Lung microvascular endothelial cell (primary cell): Measurements from ENCODE around the gene RLBP1. TPM values are rescaled to one million over a fixed set of nuclear protein-coding genes. Genes with fewer than 3 reads are reported as not detected.

Experiments used
- DNase-seq, 2 donors: peaks; one replicate each; pipeline versions ENCODE4 v3.0.0 to v3.0.0-alpha.2; 2010; ENCODE audit warnings: low read depth in 2 of 2
- total RNA-seq: library from RNA; depleted of rRNA; stranded (reverse); fragments of >200 nt; gene quantifications from 2 replicates; pipeline ENCODE4 v1.2.1, GENCODE V29; 2014

Gene RLBP1
- total RNA-seq, 1 donor from 2014 or later = not detected

DNA sequence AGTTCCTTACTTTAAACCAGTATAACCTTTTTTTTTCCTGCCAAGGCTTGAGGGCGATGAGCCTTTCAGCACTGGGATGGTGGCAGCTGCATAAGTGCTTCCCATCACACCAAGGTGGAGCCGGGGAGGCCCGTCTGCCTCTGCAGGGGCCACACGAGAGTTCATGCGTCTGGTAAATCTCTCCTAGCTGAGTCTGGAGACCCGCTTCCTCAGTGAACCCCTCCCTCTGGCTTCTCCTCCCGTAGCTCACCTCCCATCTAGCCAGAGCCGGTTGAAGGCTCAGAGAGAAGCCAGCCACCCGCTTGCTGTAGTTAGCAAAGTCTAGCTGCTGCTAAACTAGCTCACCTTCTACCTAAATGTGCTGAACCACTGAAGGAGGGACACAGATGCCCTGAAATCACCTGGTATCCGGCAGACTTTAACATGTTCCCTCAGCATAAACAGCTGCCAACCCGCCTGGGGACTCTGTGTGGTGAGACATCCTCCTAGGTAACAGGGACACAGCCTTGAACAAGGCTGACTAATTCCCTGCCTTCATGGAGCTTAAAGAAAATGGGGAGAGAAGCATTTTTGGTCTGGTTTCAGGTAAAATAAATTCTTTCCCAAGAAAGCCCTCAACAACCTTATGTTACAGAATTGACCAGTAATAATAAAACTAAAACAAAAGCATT lies 42.9 kb downstream of the RLBP1 start:
- DNase-seq = peak in 1 of 2 donors; percentile 20

GRCh38 chr15:89177633-89178306 lies 43.6 kb downstream of the RLBP1 start:
- peak; percentile 81 to 86 for DNase-seq

- no peak for DNase-seq
These were observed 44.3 kb downstream of the RLBP1 start for GRCh38 chr15:89177116-89177515.

- no peak for DNase-seq
These were observed 45.7 kb downstream of the RLBP1 start for GRCh38 chr15:89175617-89176191.

DNA sequence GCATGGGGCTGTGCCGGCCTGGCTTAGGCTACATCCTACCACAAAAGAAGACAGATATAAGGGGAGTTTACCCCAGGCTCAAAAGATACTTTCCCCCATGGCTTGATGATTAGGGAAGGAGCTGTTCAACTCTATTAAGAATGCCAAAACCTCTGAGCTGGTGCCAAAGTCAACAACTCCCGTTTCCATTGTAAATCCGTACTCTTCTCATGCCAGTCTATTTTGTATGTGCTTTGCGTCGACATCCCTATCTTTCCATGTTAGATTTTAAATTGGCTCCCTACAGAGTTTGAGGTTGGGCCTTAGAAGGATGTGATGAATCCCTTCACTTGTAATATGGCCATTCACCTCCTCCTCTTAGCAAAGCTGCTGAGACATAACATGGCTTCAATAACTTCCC lies 46.9 kb downstream of the RLBP1 start:
- no peak for DNase-seq

GRCh38 chr15:89172921-89173320 lies 48.5 kb downstream of the RLBP1 start:
- DNase-seq = no peak

GRCh38 chr15:89171136-89172072 lies 50.0 kb downstream of the RLBP1 start:
- peak; percentile 59 to 79 for DNase-seq

DNA sequence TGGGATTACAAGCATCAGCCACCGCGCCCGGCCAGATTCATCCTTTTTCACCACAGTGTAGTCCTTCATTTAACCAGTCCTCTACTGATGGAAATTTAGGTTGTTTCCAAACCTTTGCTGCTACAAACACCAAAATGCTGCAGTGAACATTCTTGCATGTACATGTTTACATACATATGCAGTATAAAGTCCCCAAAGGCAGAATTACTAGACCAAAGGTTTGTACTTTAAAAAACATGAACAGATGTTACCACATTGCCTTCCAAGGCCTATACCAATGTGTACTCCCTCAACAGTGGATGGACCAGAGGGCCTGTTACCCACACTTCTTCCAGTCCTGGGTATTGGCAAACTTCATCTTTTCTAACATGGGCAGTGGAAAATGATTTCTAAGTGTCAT lies 51.0 kb downstream of the RLBP1 start:
- DNase-seq = no peak

GRCh38 chr15:89168316-89168833 lies 53.0 kb downstream of the RLBP1 start:
- DNase-seq = no peak

- DNase-seq = peak; percentile 46 to 77
These were observed 53.9 kb downstream of the RLBP1 start for GRCh38 chr15:89167267-89168176.

DNA sequence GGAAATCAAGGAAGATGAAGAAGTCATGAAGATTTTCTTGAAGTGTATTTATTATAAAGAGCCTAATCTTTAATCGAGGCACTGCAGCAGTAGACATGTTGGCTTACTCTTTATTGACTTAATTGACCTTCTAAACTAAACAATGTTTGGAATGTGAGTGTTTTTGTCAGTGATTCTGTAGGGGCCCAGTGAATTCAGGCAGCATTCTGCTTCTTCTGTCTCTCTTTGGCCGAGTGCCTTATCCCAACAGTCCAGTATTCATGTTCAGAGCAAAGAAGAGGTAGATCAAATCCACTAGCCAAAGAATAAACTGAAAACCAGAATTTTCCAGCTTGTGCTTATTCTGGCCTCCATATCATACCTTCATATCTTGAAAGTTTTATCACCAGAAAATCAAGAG lies 55.7 kb downstream of the RLBP1 start:
- DNase-seq = peak; percentile 9 to 57

DNA sequence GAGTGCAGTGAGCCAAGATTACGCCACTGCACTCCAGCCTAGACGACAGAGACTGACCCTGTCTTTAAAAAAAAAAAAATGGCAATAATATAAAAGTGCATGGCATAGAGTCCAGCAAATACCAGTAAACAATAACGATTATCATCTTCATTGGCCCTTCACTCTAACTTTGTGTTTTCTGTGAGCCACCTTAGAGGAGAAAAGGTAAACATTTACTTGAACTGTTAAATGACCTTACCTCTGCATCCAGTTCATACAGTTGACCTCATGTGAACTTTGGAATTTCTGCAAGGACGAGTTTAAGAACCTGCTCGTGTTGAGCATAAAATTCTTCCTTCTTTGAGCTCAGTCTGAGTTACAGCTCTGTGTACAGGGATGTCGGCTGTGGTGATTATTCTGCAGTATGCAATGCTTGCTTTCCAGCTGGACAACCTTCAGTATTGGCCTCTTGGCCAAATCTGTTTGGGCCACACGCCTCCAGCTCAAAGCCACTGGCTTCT lies 56.6 kb downstream of the RLBP1 start:
- DNase-seq = no peak

DNA sequence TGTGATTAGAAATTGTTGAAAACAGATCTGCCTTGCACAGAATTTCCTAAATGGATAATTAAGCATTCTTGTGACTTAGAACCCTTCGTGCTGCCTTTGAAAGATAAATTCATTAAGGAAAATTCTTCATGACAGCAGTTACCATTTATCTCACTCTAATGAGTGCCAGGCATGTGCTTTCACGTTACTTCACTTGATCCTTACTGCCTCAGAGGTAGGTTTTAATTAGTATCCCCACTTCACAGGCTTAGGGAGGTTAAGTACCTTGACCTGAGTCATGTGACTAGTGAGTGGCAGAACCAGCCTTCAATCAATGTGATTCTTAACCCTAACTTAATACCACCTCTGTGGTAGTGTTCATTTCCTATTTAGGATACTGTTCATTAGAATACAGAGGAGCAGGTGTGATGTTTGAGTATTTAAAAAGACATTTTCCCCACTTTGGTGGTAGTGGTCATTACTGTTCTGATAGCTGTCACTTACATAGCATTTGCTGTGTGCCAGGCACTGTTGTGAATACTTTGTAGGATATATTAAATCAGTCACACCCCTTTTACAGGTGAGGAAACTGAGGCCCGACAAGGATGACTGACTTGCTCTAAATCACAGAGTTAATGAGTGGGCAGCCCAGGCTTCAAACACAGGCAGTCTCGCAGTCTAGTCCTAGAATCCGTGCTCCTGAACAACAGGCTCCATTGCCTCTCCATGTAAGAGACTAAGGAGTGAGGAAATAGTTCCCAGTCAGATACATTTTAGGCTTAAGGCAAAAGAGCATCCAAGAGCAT lies 57.9 kb downstream of the RLBP1 start:
- DNase-seq = no peak

DNA sequence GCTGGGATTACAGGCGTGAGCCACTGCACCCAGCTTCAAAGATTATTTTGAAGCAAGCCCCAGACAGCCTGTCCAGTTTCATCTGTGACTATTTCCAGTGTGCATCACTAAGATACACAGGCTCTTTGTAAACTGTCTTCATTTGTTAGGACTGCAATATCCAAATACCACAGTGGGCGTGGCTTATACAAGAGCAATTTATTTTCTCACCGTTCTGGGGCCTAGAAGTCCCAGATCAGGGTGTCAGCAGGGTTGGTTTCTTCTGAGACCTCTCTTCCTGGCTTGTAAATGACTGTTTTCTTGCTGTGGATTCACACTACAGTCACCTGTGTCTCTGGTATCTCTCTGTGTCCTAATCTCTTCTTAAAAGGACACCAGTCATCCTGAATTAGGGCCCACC lies 59.7 kb downstream of the RLBP1 start:
- DNase-seq = no peak

Other genes starting within 250 kb of the RLBP1 start
- gene ABHD2, start 133.1 kb downstream of the RLBP1 start, total RNA-seq = 27.5 and 48.2 TPM in 2 replicates
- 9.7 and 19.4 TPM in 2 replicates for gene FANCI, start 22.4 kb upstream of the RLBP1 start, total RNA-seq
- gene POLG, start 113.2 kb upstream of the RLBP1 start, total RNA-seq = 42.3 and 63.7 TPM in 2 replicates